Thyroid gland (tissue), 4 donors: Measurements from ENCODE around the gene DAPK1.

Experiments used
- CTCF ChIP-seq, 6 experiments: fragments of 200-600 bp in 3 of 6; fragments of 450-650 bp in 3 of 6; sonication (generic) in 3 of 6; IDR thresholded peaks; one replicate each; pipeline ENCODE4 v1.5.1; 2016 to 2019; ENCODE audit warnings: antibody characterized with exemption in 6 of 6, mild to moderate bottlenecking in 2 of 6, inconsistent platforms in 1 of 6, moderate library complexity in 1 of 6
- POLR2A ChIP-seq, 2 donors: fragments of 450-650 bp; IDR thresholded peaks; one replicate each; pipeline ENCODE4 v1.6.1; 2017; ENCODE audit warnings: antibody characterized with exemption in 2 of 2, mild to moderate bottlenecking in 2 of 2, moderate library complexity in 1 of 2

GRCh38 chr9:87504938-87505337 lies 7.3 kb downstream of the DAPK1 start:
- TF ChIP-seq CTCF (IDR thresholded peaks at IDR 0.05) (no peak), POLR2A (IDR thresholded peaks at IDR 0.05) (no peak)
